ENCODE measurements around the gene MCF2L2.

DNA sequence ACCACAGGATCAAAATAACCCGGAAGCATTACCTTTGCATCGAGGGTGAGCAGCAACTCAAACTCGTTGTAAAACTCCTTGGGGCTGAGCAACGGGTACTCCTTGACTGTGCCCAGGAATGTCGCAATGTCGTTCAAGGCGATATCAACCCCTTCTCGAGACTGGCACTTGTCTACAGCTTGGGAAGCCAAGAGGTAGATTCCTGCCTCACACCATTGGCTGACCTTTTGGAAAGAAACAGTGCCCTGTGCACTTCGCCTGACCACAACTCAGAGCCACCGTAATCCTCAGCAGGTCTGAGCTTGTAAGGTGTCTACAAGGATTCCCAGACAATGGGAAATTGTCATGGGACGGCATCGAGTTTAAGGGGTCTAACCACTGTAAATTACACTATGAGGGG lies 131.5 kb downstream of the MCF2L2 start:
- TF ChIP-seq POLR2AphosphoS5 (IDR thresholded peaks at IDR 0.05; ENCODE audit: insufficient read depth, low read depth, low read length) (no peak), POLR2A (IDR thresholded peaks at IDR 0.05; ENCODE audit: low read depth, low read length) (no peak), FOS (IDR thresholded peaks at IDR 0.05; ENCODE audit: borderline replicate concordance, insufficient read depth, low read length) (no peak)
- TF ChIP-seq, protein P1, sequence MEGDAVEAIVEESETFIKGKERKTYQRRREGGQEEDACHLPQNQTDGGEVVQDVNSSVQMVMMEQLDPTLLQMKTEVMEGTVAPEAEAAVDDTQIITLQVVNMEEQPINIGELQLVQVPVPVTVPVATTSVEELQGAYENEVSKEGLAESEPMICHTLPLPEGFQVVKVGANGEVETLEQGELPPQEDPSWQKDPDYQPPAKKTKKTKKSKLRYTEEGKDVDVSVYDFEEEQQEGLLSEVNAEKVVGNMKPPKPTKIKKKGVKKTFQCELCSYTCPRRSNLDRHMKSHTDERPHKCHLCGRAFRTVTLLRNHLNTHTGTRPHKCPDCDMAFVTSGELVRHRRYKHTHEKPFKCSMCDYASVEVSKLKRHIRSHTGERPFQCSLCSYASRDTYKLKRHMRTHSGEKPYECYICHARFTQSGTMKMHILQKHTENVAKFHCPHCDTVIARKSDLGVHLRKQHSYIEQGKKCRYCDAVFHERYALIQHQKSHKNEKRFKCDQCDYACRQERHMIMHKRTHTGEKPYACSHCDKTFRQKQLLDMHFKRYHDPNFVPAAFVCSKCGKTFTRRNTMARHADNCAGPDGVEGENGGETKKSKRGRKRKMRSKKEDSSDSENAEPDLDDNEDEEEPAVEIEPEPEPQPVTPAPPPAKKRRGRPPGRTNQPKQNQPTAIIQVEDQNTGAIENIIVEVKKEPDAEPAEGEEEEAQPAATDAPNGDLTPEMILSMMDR (IDR thresholded peaks at IDR 0.05; ENCODE audit: extremely low read depth in 1 of 2, insufficient read depth in 1 of 2, low read depth in 1 of 2, low read length in 2 of 2), result no peak
